Stimulated activated CD4-positive, alpha-beta T cell treated with anti-CD3 and anti-CD28 coated beads, Interleukin-15, amount 100 ng/mL, for 48 hours (primary cell): ENCODE results near the gene CDT1.
"Not testable (repeated sequence)": the region's sequence is repeated elsewhere in the genome, so short reads cannot be mapped to it uniquely, and the experiment has no call there.

Source experiments
- DNase-seq, 2 donors: peaks; one replicate each; pipeline ENCODE4 v3.0.0-alpha.2; 2020; ENCODE audit warnings: low read depth in 2 of 2

Gene CDT1

DNA sequence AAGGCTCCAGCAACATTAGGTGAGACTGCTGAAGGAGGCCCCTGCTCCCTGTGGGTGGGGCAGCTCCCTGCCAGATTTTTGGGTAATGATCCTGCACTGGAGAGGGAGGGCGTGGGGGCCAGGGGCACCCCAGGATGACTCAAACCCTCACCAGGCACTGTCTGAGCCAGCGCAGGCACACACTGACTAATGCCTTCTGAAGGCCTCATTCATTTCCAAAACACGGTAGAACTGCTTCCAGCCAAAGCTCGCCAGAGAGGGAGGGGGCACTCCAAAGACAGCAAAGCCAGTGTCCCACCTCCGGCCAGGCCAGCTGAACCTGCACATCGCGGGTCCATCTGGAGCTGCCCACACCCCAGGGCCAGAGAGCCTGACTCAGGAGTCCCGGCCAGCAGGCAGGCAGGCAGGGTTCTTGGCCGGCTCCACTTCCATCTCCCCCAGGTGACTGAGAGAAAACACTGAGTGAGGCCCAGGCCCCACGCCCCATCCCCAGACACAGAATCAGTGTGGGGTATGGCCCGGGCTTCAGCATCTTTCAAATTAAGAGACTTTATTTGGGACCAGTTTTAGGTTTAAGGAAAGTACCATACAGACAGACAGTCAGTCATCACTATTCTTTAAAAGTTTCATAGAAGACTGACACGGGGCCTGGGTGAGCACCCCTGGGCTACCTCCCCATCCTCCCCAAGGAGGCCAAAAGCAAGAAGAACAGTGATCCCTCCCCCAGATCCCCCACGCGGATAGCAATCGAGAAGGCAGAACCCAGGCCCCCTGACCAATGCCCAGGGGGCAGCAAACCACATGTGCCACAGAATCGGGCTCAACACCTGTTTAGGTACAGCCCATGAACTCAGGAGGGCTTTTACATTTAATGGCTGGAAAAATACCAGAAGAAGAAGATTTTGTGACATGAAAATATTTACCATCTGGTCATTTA lies 20.9 kb upstream of the CDT1 start:
- peak; percentile 77 to 79 for DNase-seq

DNA sequence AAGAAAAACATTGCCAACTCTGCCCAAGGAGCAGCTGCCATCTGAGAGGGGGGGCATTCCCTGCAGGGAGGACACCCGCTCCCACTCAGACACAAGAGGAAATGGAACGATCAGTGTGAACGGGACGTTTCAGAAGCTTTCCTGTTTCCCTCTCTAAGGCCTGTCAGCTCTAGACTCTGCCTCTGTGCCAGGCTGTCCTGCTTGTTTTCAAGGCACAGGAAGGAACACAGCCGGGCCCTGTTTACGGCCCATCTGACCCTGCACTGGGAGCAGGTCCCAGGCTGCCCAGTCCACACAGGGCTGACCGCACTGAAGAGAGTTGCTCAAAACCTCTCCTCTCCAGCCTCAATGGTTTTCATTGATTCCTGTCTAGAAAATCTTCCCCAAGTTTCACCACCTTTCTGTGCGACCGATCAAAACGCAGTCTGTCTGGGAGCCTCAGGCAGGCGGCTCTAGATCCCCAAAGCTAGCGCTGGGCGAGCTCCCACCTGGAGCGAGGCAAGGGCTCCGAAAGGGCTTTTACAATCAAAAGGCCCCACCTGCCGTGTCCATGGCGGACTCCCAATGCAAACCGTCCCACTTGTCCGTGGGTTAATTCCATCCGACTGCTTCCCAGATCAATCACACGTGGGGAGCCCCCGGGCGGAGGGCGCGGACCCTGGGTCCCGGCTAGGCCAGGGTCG lies 20.1 kb upstream of the CDT1 start:
- DNase-seq, result no peak

DNA sequence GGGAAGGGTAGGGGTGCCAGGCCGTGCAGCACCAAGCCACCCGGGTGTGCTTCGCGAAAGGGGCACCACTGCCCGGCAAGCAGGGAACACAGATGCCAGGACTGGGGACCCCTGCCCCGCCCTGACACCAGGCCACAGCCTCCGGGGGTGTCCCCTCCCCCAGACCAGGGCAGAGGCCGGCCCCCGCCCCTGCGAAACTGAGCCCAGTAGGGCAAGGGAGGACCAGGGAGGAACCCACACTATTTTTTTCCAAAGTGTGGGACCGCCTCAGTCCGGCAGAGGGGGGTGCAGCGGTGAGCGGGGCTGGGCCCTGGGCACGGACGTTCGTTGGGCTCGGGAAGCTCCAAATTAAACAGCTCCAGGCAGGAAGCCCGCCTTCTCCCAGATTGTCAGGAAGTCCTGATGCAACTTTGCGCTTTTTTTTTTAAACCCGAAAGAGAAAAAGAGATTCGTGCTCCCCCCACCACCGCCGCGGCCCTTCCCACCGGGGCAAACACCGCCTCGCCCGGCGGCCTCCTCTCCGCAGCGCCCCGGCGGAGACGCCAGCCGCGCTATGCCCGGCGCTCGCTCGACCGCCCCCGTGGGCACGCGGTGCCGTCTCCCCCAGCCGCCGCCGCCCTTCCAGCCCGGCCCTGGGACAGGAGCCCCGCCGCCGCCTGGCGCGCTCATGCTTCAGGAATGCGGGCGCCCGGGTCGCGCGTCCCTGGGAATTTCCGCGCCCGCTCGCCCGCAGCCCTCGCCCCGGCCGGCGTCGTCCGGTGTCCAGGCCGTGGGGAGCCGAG lies 19.3 kb upstream of the CDT1 start:
- DNase-seq, result no peak

DNA sequence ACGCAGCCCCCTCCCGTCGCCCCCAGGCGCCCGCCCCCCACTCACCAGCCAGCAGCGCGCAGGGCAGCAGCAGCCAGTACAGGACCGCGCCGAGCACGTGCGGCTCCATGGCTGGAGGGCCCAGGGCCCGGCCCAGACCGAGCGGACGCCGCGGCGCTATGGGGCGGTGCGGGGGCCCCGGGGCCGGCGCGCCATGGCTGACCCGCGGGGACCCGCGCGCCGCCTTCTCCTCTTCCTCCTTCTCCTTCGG lies 18.8 kb upstream of the CDT1 start:
- DNase-seq, result no peak

DNA sequence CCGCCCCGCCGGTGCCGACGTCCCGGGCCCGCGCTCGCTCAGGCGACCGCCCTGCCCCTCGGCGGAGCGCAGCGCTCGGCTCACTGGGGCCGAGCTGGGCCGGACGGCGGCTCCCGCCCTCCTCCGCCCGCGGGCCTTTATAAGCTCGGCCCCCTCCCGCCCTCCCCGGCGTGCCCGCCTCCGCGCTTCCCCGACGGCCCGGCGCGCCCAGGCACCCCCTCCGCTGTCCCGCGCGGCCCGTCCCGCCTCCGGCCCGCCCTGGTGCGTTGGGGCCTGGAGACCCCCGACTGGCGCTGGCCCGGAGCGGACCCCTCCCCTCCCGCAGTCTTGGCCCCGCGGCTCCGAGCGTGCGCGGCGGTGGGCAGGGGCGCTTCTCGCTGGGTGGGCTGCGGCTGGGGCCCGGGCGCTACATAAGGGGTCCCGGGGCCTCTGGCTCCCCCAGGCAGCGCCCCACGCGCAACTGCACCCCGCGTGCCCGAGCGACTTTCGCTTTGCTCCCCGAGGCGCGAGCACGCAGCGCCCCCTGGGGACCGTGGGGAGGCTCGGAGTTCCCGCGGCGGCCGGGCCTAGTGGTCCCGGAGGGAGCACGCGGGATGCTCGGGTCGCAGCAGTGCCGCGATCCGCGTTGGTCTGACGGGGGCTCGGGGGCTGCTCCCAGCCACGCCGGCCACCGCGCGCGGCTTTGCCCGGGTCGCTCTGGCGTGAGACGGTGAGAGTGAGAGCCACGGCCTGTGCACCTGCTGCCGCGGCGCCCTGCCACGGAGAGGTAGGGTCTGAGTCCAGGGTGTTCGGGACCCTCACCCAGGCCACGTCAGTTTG lies 18.3 kb upstream of the CDT1 start, which contains the start of gene PIEZO1:
Gene PIEZO1, minus strand, starts transcription at position 115 of the 819 bp plus-strand sequence. CDS start 256 bp downstream, outside the sequence.
- peak in 1 of 2 donors; percentile 71 for DNase-seq

DNA sequence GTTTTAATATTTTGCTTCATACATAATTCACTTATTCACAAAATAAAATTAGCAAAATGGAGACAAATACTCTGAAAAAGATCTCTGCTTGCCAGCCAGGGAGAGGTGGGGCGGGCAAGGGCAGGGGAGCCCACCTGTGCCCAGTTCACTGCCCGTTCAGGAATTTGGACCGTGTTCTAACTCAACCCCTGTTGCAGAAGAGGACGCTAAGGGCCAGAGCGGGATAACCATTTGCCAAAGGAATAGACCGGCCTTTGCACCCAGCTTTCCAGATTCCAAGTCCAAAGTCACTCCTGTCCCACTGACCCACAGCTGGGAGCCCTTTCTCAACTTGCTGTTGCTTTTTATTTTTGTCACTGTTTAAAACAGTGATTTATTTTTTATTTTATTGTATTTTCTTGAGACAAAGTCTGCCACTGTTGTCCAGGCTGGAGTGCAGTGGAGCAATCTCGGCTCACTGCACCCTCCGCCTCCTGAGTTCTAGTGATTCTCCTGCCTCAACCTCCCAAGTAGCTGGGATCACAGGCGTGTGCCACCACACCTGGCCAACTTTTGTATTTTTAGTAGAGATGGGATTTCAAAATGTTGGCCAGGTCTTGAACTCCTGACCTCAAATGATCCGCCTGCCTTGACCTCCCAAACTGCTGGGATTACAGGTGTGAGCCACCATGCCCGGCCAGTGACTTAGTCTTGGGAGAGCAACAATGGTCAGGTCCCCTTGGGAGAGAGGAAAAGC lies 15.8 kb upstream of the CDT1 start:
- no peak for DNase-seq

DNA sequence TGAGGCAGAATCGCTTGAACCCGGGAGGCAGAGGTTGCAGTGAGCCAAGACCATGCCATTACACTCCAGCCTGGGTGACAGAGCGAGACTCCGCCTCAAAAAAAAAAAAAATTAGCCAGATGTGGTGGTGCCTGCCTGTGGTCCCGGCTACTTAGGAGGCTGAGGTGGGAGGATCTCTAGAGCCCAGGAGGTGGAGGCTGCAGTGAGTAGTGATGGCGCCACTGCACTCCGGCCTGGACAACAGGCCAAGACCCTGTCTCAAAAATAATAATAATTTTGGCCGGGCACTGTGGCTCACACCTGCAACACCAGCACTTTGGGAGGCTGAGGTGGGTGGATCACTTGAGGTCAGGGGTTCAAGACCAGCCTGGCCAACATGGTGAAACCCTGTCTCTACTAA lies 14.8 kb upstream of the CDT1 start:
- not testable (repeated sequence) for DNase-seq

DNA sequence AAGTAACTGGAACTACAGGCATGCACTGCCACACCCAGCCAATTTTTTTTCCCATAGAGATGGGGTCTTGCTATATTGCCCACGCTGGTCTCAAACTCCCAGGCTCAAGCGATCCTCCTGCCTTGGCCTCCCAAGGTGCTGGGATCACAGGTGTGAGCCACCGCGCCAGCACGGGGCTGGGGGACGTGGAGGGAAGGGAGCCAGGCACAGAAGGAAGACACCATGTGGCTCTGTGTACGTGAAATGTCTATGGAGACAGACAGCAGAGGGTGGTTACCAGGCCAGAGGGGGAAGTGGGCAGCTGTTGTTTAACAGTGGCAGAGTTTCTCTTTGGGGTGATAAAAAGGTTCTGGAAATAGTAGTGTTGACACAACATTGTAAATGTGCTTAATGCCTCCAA lies 14.0 kb upstream of the CDT1 start:
- no peak for DNase-seq

DNA sequence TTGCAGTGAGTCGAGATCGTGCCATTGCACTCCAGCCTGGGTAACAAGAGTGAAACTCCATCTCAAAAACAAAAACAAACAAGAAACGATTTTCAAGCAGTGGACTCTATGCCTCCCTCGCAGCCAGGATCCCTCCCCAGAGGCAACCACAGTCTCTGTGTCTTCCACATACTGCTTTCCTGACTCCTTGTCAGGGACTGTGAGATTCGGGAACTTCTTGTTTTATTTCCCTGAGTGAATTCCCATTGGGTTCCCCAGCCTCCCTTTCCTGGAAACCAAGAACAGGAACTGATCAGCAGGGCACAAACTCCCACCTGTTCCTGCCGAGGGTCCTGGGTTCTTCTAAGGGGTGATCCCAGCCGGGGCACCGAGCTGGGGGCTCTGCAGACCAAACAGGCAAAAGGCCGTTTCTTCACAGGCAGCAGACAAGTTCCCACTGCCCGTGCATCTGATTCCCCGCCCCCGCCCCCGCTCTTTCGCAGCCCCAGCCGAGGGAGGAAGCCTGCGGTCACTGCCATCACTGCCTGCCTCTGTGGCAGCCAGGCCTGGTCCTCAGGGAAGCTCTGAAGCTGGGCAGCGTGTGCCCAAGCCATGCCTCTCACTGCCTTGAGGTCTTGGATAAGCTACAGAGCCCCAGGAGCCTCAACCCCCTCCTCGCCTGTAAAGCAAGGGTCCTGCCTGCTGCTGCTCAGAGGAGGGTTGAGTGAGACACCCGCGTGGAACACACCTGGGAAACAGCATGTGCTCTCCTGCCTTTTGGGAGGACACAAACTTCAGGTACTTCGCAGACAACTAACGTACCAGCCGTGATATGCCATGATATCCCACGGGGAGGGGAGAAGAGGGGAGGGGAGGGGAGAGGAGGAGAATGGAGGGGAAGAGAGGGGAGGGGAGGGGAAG lies 13.0 kb upstream of the CDT1 start:
- DNase-seq, result peak in 1 of 2 donors; percentile 68

DNA sequence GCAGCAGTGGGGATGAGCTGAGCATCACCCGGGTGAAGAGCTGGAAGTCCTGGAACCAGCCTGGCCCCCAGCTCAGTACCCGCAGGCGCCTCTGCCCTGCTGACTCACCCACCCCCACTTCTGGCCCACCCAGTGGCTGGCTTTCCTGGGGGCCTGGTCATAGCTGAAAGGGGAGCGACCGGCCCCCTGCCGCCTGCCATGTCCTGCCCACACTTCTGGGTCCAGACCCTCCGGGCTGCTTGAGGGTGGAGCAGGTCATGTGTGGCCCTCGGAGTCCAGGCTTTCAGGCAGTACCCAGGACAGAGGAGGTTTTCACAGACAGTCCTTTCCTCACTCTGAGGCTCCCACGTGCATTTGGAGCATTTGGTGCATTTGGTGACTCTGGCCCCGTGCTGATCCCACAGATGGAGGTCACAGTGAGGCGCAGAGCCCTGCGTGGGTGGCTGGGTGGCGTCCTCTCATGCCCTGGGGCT lies 11.5 kb upstream of the CDT1 start:
- DNase-seq, result no peak

DNA sequence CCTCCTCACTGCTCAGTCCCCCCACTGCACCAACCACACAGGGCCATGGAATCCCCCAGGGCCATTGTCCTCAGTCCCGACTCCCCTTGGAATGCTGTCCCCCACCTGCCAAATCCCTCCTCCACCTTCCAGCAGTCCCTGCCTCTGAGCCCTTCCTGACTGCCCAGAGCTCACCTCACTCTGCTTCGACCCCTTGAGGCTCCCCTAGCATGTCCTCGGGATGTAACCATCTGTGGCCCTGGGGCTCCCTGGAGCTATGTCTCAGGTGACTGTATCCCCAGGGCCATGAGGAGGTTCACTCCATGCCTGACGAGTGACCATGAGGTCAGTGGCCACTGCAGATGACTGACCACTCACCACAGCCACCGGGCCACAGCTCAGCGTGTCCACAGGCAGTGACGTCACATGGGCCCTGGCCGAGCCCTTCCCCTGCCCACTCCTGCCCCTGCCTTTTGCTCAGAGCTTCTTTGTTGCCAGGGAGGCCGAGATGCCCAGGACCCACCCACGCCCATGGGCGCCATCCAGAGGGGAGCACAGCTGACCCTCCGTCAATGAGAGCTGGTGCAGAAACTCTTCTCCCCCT lies 10.8 kb upstream of the CDT1 start:
- no peak for DNase-seq

DNA sequence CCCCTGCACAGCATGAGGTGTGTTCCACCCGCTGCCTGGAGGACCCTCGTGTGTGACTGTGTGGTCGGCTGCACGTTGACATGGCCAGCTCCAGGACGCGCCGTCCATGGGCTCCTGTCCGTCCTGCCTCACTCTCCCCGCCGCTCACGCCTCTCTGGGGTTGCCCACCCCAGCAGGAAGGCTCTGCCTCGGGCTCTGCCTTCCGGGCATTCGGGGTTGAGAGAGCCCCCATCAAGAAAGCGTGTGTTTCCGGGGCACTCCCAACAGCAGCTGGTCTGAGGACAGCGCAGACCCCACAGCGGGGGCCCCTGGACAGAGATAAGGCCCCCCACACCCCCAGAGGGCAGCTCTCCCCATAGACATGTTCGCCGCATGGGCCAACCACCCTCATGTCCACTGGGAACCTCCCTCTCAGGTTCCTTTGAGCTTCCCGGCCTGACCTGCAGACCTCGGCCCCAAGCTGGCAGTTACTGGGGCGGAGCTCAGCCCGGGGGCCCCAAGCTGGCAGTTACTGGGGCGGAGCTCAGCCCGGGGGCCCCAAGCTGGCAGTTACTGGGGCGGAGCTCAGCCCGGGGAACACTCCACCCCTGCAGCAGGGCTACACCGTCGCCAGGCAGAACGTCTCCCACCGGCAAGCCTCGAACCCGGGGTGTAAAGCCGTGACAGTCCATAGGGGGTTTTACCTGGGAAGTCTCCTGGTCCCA lies 10.2 kb upstream of the CDT1 start:
- DNase-seq, result no peak

DNA sequence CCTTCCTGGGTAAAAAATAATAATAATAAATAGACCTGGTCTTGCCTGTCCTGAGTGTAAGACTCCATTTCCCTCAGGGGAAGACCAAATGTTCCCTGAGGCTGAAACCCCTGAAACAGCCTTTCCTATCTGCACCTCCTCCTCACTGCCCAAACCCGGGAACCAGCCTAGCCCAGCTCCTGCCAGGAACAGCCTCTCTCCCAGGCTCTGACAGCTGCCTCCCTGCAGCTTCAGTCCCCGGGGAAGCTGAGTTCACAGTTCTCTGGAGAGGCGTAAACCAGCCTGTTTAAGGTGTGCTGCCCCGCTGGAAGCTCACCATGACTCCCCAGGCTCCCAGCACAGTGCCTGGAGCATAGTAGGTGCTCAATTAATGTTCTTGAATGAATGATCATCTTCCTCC lies 7.3 kb upstream of the CDT1 start:
- no peak for DNase-seq

DNA sequence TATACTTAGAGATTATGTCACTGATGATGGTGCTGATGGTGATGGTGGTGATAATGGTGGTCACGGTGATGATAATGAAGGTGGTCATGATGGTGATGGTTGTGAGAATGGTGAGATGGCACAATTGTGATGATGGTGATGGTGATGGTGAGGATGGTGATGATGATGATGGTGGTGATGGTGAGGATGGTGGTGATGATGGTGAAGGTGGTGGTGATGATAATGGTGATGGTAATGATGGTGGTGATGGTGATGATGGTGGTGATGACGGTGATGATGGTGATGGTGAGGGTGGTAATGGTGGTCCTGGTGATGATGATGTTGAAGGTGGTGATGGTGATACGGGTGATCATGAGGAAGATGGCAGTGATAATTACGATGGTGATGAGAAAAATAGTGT lies 5.5 kb upstream of the CDT1 start:
- DNase-seq, result no peak

DNA sequence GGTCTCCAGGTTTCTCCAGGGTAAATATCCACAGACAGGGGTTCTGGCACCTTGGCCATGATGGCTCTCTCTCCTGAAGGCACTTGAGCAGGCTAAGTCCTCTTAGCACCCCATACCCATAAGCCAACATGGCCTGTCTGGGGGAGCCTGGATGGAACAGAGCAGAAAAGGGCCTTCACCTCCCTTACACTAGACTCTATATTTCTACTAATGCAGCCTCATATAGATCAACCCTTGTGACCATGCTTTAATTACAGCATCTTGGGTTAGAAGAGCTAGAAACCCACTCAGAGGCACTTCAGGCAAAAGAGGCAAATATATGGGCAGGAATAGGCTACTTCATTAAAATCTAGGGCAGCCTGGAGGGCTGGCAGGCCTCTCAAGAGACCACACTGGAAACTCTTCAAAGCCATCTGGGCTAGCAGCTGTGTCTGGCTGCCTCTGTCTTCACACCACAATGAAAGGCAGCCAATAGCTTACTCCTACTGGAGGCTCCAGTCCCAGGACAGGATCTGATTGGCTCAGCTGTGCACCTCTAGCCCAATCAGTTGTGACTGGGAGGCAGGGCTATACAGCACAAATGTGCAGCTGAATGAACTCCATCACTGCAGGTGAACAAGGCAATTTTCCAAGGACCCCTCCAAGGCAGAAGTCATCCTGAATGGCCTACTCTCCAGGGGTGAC lies 4.7 kb upstream of the CDT1 start:
- no peak for DNase-seq

DNA sequence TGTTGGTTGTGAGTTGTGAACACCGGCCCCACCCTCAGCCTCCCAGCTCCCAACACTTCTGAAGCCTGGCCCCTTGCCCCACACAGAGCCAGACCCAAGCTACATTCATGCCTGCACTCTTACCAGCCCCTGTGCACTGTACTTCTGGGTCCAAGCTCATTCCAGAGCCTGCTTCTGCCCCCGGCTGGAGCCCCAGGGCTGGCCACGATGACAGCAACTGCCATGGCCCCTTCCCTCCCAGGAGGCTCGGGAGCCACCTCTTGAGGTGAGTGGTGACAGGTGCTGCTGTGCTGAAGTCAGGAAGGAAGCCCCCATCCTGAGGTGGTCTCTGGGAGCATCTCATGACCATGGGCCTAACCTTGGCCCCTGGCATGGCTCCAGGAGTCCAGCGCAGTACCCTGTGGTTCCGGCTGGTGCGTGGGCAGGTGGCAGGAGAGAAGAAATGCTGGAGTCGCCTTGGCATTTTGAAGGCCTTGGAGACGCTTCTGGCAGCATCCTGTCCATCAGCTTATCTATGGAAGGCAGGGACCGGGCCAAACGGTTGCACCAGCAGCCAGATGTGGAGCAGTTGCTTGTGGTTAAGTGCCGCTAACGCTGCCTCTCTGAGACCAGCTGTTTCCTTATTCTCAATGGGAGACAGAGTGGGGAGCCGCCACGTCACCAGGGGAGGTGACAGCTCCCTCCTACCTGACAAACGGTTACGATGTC lies 3.9 kb upstream of the CDT1 start:
- DNase-seq, result no peak

DNA sequence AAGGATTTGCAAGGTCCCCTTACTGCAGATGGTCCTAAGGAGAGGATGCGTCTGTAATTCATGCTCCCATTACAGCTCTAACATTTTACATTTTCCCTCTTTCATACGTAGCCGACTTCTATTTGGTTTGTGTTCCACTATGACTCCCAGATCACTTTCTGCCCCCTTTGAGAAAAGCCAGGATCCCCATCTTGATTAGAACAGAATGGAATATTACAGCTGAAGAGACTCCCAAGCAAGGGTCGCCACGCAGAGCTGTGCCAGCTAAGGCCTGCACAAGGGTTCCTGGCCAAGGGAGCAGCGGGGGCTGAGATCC lies 3.4 kb upstream of the CDT1 start:
- no peak for DNase-seq

DNA sequence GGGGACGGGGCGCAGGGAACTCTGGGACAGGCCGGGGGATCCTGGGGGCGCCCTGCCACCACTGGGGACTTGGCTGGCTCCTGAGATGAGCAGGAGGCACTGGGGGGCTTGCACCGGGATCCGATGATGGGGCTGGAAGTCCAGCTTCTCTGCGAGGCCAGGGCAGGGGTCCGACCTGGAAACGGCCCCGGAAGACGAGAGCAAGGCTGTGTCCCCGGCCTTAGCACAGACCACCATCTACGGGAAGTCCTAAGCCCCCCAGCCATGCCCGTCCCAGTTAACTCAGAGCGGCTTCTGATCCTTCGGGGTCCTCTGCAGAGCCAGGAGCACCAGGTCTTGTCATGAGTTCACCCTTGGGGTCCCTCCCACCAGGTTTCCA lies 573 bp downstream of the CDT1 start:
- no peak for DNase-seq
